ENCODE data around the gene KRT28. TPM values are rescaled to one million over a fixed set of nuclear protein-coding genes. Genes with fewer than 3 reads are reported as not detected.

Gene KRT28
- total and polyA plus RNA-seq, 2 donors (not counting 1 experiment from before 2014, with no cell fraction given): not detected

GRCh38 chr17:40801157-40801556 is 1.4 kb upstream of the KRT28 start:
- Histone ChIP-seq H4K20me1 (ENCODE audit: control insufficient read depth, extremely low read depth, insufficient read depth, low read length) (no peaks in the 10 kb centered on the region), H3K4me1 (ENCODE audit: control insufficient read depth, extremely low read depth, insufficient read depth, low read length) (no peaks in the 10 kb centered on the region), H3K9ac (ENCODE audit: insufficient read depth, low read length) (no peak overlapping the region), H3K79me2 (ENCODE audit: control insufficient read depth, insufficient read depth, low read length) (no peaks in the 10 kb centered on the region), H3K4me3 (replicated peaks in 1 of 4; ENCODE audit: control extremely low read depth in 1 of 4, insufficient read depth in 1 of 4, low read depth in 3 of 4, low read length in 4 of 4) (no peak overlapping the region), H3K9me3 (ENCODE audit: control insufficient read depth, insufficient read depth, low read depth, low read length) (no peaks in the 10 kb centered on the region), H3K27ac (ENCODE audit: insufficient read depth, low read length) (no peak overlapping the region), H3K36me3 (ENCODE audit: control insufficient read depth, insufficient read depth, low read length) (no peaks in the 10 kb centered on the region), H2AFZ (ENCODE audit: low read length) (no peak overlapping the region), H3K4me2 (ENCODE audit: extremely low read depth, insufficient read depth, low read length) (no peak overlapping the region), H3K27me3 (ENCODE audit: control insufficient read depth, insufficient read depth, low read length) (peaks cover 23% of the 10 kb centered on the region)
- no peak for DNase-seq (ENCODE audit: low read depth in 2 of 2)
- TF ChIP-seq EZH2 (IDR thresholded peaks at IDR 0.05; ENCODE audit: low read length, missing control alignments) (no peak), CTCF (conservative IDR thresholded peaks at IDR 0.05 in 1 of 2, IDR thresholded peaks at IDR 0.05 in 1 of 2; ENCODE audit: low read depth in 1 of 2, low read length in 2 of 2) (no peak)

GRCh38 chr17:40800381-40800780 is 622 bp upstream of the KRT28 start:
- Histone ChIP-seq H3K27ac (ENCODE audit: insufficient read depth, low read length) (no peak overlapping the region), H3K27me3 (ENCODE audit: control insufficient read depth, insufficient read depth, low read length) (peaks cover 24% of the 10 kb centered on the region), H3K79me2 (ENCODE audit: control insufficient read depth, insufficient read depth, low read length) (no peaks in the 10 kb centered on the region), H3K9ac (ENCODE audit: insufficient read depth, low read length) (no peak overlapping the region), H3K9me3 (ENCODE audit: control insufficient read depth, insufficient read depth, low read depth, low read length) (no peaks in the 10 kb centered on the region), H3K4me1 (ENCODE audit: control insufficient read depth, extremely low read depth, insufficient read depth, low read length) (no peaks in the 10 kb centered on the region), H3K4me2 (ENCODE audit: extremely low read depth, insufficient read depth, low read length) (no peak overlapping the region), H3K4me3 (replicated peaks in 1 of 4; ENCODE audit: control extremely low read depth in 1 of 4, insufficient read depth in 1 of 4, low read depth in 3 of 4, low read length in 4 of 4) (no peak overlapping the region), H4K20me1 (ENCODE audit: control insufficient read depth, extremely low read depth, insufficient read depth, low read length) (no peaks in the 10 kb centered on the region), H3K36me3 (ENCODE audit: control insufficient read depth, insufficient read depth, low read length) (no peaks in the 10 kb centered on the region), H2AFZ (ENCODE audit: low read length) (no peak overlapping the region)
- no peak for DNase-seq (ENCODE audit: low read depth in 2 of 2)
- TF ChIP-seq EZH2 (IDR thresholded peaks at IDR 0.05; ENCODE audit: low read length, missing control alignments) (no peak), CTCF (conservative IDR thresholded peaks at IDR 0.05 in 1 of 2, IDR thresholded peaks at IDR 0.05 in 1 of 2; ENCODE audit: low read depth in 1 of 2, low read length in 2 of 2) (no peak)

GRCh38 chr17:40796846-40797245 is 2.9 kb downstream of the KRT28 start:
- Histone ChIP-seq H3K9me3 (ENCODE audit: control insufficient read depth, insufficient read depth, low read depth, low read length) (no peaks in the 10 kb centered on the region), H3K36me3 (ENCODE audit: control insufficient read depth, insufficient read depth, low read length) (no peaks in the 10 kb centered on the region), H2AFZ (ENCODE audit: low read length) (no peak overlapping the region), H3K4me1 (ENCODE audit: control insufficient read depth, extremely low read depth, insufficient read depth, low read length) (no peaks in the 10 kb centered on the region), H3K79me2 (ENCODE audit: control insufficient read depth, insufficient read depth, low read length) (no peaks in the 10 kb centered on the region), H3K4me2 (ENCODE audit: extremely low read depth, insufficient read depth, low read length) (no peak overlapping the region), H3K9ac (ENCODE audit: insufficient read depth, low read length) (no peak overlapping the region), H3K4me3 (replicated peaks in 1 of 4; ENCODE audit: control extremely low read depth in 1 of 4, insufficient read depth in 1 of 4, low read depth in 3 of 4, low read length in 4 of 4) (no peak overlapping the region), H4K20me1 (ENCODE audit: control insufficient read depth, extremely low read depth, insufficient read depth, low read length) (no peaks in the 10 kb centered on the region), H3K27me3 (ENCODE audit: control insufficient read depth, insufficient read depth, low read length) (peaks cover 20% of the 10 kb centered on the region), H3K27ac (ENCODE audit: insufficient read depth, low read length) (no peak overlapping the region)
- no peak for DNase-seq (ENCODE audit: low read depth in 2 of 2)
- TF ChIP-seq CTCF (conservative IDR thresholded peaks at IDR 0.05 in 1 of 2, IDR thresholded peaks at IDR 0.05 in 1 of 2; ENCODE audit: low read depth in 1 of 2, low read length in 2 of 2) (no peak), EZH2 (IDR thresholded peaks at IDR 0.05; ENCODE audit: low read length, missing control alignments) (no peak)

All from fibroblast of lung (primary cell).